ENCODE results near the gene BACE1. TPM values are rescaled to one million over a fixed set of nuclear protein-coding genes. Genes with fewer than 3 reads are reported as not detected.
"Not testable (repeated sequence)": the region's sequence is repeated elsewhere in the genome, so short reads cannot be mapped to it uniquely, and the experiment has no call there.

BACE1 gene
- total RNA-seq, 1 donor: 45.6 TPM

DNA sequence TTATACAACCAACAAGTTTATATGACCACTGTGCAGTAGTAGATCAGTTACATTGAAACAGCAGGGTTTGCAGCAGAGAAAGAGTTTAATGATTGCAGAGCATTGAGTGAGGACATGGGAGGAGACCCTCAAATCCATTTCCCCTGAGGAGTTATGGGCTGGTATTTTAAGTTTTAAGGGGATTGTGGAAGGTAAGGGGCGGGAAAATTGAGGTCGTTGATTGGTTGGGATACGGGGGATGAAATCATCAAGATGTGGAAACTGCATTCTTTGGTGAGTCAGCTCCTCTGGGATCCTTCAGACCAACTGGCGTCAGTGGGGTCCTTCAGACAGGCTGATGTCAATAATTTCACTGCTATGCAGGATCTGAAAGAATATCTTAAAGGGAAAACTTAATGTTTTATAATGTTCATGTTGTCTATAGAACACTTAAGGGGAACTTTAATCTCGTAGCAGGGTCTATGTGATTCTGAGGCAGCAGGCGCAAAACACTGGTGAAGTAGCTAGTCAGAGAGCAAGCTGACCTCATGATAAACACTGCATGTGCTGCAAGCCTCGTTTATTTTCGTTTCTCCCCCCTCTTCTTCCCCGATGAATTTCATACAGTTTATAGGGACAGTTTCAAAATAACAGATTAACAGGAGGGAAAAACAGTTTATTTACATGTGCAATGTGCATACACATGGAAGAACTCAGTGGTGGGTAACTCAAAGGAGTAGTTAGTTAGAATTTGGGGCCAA lies 42.3 kb downstream of the BACE1 start:
- DNase-seq (ENCODE audit: insufficient read length, low spot score, missing footprints): peak; percentile 84
- Histone ChIP-seq H3K9me3 (ENCODE audit: low read depth, low read length) (no peaks in the 10 kb centered on the region), H2AFZ (ENCODE audit: low read length) (peak overlapping the region; percentile 27), H3K4me2 (ENCODE audit: insufficient read depth, low read length) (peak overlapping the region; percentile 89), H3K79me2 (ENCODE audit: insufficient read depth, low read length) (no peaks in the 10 kb centered on the region), H4K20me1 (ENCODE audit: insufficient read depth, low read length) (no peaks in the 10 kb centered on the region), H3K27ac (ENCODE audit: low read depth, low read length) (peak overlapping the region; percentile 88), H3K36me3 (ENCODE audit: insufficient read depth, low read length) (no peaks in the 10 kb centered on the region), H3K27me3 (ENCODE audit: insufficient read depth, low read length) (no peaks in the 10 kb centered on the region), H3K4me1 (ENCODE audit: insufficient read depth, low read length) (peaks cover 22% of the 10 kb centered on the region), H3K4me3 (ENCODE audit: insufficient read depth, low read length) (peak overlapping the region; percentile 48)
- TF ChIP-seq, protein P1, sequence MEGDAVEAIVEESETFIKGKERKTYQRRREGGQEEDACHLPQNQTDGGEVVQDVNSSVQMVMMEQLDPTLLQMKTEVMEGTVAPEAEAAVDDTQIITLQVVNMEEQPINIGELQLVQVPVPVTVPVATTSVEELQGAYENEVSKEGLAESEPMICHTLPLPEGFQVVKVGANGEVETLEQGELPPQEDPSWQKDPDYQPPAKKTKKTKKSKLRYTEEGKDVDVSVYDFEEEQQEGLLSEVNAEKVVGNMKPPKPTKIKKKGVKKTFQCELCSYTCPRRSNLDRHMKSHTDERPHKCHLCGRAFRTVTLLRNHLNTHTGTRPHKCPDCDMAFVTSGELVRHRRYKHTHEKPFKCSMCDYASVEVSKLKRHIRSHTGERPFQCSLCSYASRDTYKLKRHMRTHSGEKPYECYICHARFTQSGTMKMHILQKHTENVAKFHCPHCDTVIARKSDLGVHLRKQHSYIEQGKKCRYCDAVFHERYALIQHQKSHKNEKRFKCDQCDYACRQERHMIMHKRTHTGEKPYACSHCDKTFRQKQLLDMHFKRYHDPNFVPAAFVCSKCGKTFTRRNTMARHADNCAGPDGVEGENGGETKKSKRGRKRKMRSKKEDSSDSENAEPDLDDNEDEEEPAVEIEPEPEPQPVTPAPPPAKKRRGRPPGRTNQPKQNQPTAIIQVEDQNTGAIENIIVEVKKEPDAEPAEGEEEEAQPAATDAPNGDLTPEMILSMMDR (IDR thresholded peaks at IDR 0.05; ENCODE audit: extremely low read depth, low read depth, low read length): no peak

- H3K4me2 ChIP-seq (ENCODE audit: insufficient read depth, low read length); H3K4me3 ChIP-seq (ENCODE audit: insufficient read depth, low read length); DNase-seq (ENCODE audit: insufficient read length, low spot score, missing footprints); H4K20me1 ChIP-seq (ENCODE audit: insufficient read depth, low read length); H3K36me3 ChIP-seq (ENCODE audit: insufficient read depth, low read length); H3K79me2 ChIP-seq (ENCODE audit: insufficient read depth, low read length); H3K9me3 ChIP-seq (ENCODE audit: low read depth, low read length); H3K27me3 ChIP-seq (ENCODE audit: insufficient read depth, low read length); H3K27ac ChIP-seq (ENCODE audit: low read depth, low read length); H2AFZ ChIP-seq (ENCODE audit: low read length): not testable (repeated sequence)
- H3K4me1 ChIP-seq (ENCODE audit: insufficient read depth, low read length): peaks cover 22% of the 10 kb centered on the region
Measured at GRCh38 chr11:117272175-117272574, 43.9 kb downstream of the BACE1 start.

- no peak overlapping the region for H3K4me2 ChIP-seq (ENCODE audit: insufficient read depth, low read length)
- H3K4me1 ChIP-seq (ENCODE audit: insufficient read depth, low read length): peaks cover 21% of the 10 kb centered on the region
- no peaks in the 10 kb centered on the region for H3K79me2 ChIP-seq (ENCODE audit: insufficient read depth, low read length)
- TF ChIP-seq, protein P1 (IDR thresholded peaks at IDR 0.05; ENCODE audit: extremely low read depth, low read depth, low read length): no peak
- H3K9me3 ChIP-seq (ENCODE audit: low read depth, low read length): no peaks in the 10 kb centered on the region
- H3K27me3 ChIP-seq (ENCODE audit: insufficient read depth, low read length): no peaks in the 10 kb centered on the region
- H3K4me3 ChIP-seq (ENCODE audit: insufficient read depth, low read length): no peak overlapping the region
- H4K20me1 ChIP-seq (ENCODE audit: insufficient read depth, low read length): no peaks in the 10 kb centered on the region
- no peak for DNase-seq (ENCODE audit: insufficient read length, low spot score, missing footprints)
- H3K27ac ChIP-seq (ENCODE audit: low read depth, low read length): no peak overlapping the region
- H3K36me3 ChIP-seq (ENCODE audit: insufficient read depth, low read length): no peaks in the 10 kb centered on the region
- H2AFZ ChIP-seq (ENCODE audit: low read length): no peak overlapping the region
Measured at GRCh38 chr11:117271208-117271607, 44.8 kb downstream of the BACE1 start.

DNA sequence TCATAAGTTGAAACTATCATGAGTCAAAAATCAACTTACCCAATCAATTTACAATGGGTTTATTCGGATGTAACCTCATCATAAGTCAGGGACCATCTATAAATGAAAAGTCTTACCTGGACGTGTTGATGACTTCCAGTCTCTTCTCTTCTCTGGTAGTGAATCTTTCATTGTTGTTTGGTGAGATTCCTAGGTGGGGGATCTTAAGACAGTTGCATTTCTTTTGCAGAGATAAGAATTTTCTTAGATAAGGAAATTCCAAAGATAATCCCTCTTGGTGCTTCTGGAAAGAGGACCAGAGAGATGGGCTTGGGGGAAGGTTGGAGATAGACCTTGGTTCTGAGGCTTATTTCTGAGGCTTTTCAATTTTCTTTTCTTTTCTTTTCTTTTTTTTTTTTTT lies 46.2 kb downstream of the BACE1 start:
- H4K20me1 ChIP-seq (ENCODE audit: insufficient read depth, low read length): no peaks in the 10 kb centered on the region
- H3K9me3 ChIP-seq (ENCODE audit: low read depth, low read length): no peaks in the 10 kb centered on the region
- no peak overlapping the region for H2AFZ ChIP-seq (ENCODE audit: low read length)
- H3K27ac ChIP-seq (ENCODE audit: low read depth, low read length): no peak overlapping the region
- H3K36me3 ChIP-seq (ENCODE audit: insufficient read depth, low read length): no peaks in the 10 kb centered on the region
- no peak for DNase-seq (ENCODE audit: insufficient read length, low spot score, missing footprints)
- no peaks in the 10 kb centered on the region for H3K27me3 ChIP-seq (ENCODE audit: insufficient read depth, low read length)
- no peak overlapping the region for H3K4me2 ChIP-seq (ENCODE audit: insufficient read depth, low read length)
- TF ChIP-seq, protein P1 (IDR thresholded peaks at IDR 0.05; ENCODE audit: extremely low read depth, low read depth, low read length): no peak
- no peaks in the 10 kb centered on the region for H3K79me2 ChIP-seq (ENCODE audit: insufficient read depth, low read length)
- no peak overlapping the region for H3K4me3 ChIP-seq (ENCODE audit: insufficient read depth, low read length)
- H3K4me1 ChIP-seq (ENCODE audit: insufficient read depth, low read length): peaks cover 15% of the 10 kb centered on the region

Measured in osteoblast (primary cell).